GM12891 (cell line): ENCODE data around the gene RNF115.
A peak's percentile ranks its signal among the peaks of the same experiment; 100 is the strongest.

ENCODE experiments used
- PAX5 ChIP-seq: IDR thresholded peaks from 2 replicates; pipeline ENCODE4 v1.6.1; 2011; ENCODE audit warnings: low read length, moderate library complexity, mild to moderate bottlenecking; ENCODE audit not compliant: insufficient read depth, severe bottlenecking
- POLR2A ChIP-seq: IDR thresholded peaks from 2 replicates; pipeline ENCODE4 v1.6.1; 2011; ENCODE audit warnings: low read depth, low read length, control low read depth
- POLR2AphosphoS5 ChIP-seq: IDR thresholded peaks from 2 replicates; pipeline ENCODE4 v1.6.1; 2011; ENCODE audit warnings: low read depth, low read length, control low read depth

DNA sequence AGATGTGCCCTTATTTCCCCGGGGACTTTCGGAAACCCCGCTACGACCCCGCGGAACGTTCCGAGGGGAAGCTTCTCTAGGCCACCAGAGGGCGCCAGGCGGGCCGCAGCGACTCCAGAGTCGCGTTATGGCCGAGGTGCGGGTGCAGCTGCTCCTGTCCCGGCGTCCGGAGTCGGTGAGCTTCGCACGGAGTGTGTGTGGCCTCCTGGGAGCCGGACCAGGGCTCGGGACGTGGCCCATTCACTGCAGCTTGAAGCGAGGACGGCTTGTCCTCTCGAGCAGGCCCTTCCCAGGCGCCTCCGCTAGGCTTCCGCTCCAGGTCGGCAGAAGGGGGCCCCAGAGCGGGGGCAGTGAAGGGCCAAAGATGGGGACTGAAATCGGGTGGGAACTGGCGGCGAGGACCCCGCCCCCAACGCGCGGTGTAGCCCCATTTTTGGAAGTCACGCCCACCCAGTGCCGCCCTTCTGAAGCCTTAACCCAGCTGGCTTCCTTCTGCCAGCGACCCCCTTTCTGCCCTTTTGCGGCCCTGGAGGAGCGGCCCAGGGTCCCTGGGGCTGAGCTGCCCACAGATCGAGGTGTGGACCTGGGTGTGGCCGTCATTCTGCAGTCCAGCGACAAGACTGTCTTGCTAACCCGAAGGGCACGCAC is 21.7 kb upstream of the RNF115 start, which contains the start of gene NUDT17:
- TF ChIP-seq POLR2A: no peak
- 0 out of 2 replicates have a peak, but pooled peaks have one; percentile 36 for TF ChIP-seq POLR2AphosphoS5
- peak; percentile 38 for TF ChIP-seq PAX5
